Left colon (tissue), 2 donors: ENCODE results near the gene PARL. TPM values are rescaled to one million over a fixed set of nuclear protein-coding genes. Genes with fewer than 3 reads are reported as not detected.

Source experiments
- ATAC-seq: fragments of 200-7000 bp; cut with Tn5 transposase; one replicate; pipeline ENCODE4 v1.9.1; 2020; ENCODE audit warnings: mild to moderate bottlenecking, moderate library complexity
- DNase-seq, 2 donors: peaks; one replicate each; pipeline ENCODE4 v3.0.0-alpha.2; 2020
- intact Hi-C, 2 donors: fragments of 100-400 bp; cut with DNase I in 1 of 2; cut with micrococcal nuclease in 1 of 2; formaldehyde crosslinking; loops; one replicate each; pipeline versions ENCODE4 v1.11.2 to v1.14.0; 2022; cut with DNase I, micrococcal nuclease
- total RNA-seq, 2 donors: library from RNA; stranded (reverse); fragmentation: NEBNext Ultra II Directional; extraction: Animal tissue kit (Norgen Biotek cat#: 25700); gene quantifications; one replicate each; pipeline ENCODE4 v1.2.1, GENCODE V29; 2021
- donor health status: DM: no; HTN: no; CAD: no.
- donor health status: DM: yes; HTN: yes; CAD: no.

Gene PARL
- total RNA-seq, 2 donors from 2014 or later = 60.6 to 78.0 TPM

DNA sequence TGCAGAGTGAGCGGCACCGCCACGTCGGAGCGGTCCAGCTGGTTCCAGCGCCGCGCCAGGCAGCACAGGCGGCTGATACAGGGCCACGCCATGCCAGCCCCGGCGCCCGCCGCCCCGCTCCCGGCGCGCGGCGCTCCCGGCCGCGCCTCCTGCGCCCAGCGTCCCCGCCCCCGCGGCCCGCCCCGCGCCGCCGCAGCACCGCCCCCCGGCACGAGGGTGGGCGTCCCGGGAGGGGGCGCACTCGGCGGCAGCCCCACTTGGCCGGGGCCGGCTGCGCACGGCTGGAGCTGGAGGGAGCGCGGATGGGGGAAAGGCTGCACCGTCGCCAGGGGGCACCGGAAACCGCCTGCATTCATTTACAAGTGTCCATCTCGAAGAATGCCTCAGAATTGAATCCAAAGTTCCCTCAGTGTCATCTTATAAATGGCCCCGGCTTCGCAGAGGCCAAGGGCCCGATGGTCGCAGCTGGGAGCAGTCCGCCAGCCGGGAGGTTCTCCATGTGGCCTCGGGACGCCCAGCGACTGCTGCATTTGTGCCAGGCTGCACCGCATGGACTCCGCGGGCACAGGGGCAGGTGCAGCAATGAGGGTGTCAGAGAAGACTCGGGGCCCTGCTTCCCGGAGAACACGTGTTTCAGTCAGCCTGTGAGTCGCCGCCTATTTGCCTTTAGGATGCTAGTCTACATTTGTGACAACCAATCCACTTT, 59.1 kb downstream of the PARL start, which contains the start of gene MAP6D1:
Gene MAP6D1, minus strand, starts transcription at position 122 of the 706 bp plus-strand sequence. Its CDS starts 30 bp downstream, at position 92.
- peak in 1 of 2 donors; percentile 38 for DNase-seq
- intact Hi-C loops = no loop called here

DNA sequence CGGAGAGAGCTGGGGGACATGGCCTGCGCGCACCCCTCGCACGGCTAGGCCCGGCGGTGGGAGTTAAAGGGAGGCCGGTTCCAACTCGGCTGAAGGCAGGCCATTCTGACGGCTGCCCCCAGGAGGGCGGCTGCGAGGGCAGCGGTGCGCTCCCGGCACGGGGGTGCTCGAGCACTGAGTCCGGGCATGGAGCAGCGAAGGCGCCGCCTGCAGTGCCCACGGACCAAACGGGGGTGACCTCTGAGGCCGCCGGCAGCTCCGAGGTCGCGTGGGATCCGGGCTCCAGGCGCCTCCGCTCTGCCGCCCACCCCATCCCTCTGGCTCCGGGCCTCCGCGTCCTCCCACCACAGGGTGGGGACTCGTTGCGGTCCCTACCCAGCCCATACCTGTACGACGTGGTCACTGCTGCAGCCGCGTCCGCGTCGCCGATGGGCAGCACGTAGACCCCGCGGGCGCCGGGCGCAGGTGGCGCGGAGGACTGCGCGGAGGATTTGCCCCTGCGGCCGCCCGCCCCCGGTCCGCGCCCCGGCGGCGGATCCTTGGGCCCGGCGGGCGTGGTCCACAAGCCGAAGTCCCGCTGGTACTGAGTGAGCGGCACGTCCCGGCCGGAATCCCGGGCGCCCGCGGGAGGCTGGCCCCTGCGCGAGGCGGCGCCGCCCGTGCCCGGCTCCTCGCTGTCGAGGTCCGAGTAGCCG, 59.8 kb downstream of the PARL start:
- ATAC-seq (peak; percentile 64), DNase-seq (peak in 1 of 2 donors; percentile 29)
- intact Hi-C loops = no loop called here

More for the DNA sequence above, 59.1 kb downstream of the PARL start, which contains the start of gene MAP6D1:
- peak; percentile 70 for ATAC-seq

DNA sequence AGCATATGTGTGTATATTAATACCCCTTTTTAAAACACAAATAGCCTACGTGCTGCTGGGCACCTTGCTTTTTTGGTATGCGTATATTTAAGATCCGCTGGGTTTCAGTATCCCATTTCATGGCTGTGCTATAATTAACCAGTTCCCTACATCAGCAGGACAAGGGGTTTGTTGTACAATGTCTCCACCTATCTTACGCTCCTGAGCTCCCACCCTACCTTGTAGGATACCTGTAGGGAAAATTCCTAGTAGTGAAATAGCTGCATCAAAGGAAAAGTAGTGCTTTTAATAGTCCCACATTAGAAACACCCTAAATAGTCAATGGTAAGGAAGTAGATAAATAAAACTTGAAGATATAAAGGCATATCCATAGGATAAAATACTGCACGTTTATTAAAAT, 60.7 kb downstream of the PARL start:
- intact Hi-C loops = no loop called here
- ATAC-seq (no peak), DNase-seq (no peak)

DNA sequence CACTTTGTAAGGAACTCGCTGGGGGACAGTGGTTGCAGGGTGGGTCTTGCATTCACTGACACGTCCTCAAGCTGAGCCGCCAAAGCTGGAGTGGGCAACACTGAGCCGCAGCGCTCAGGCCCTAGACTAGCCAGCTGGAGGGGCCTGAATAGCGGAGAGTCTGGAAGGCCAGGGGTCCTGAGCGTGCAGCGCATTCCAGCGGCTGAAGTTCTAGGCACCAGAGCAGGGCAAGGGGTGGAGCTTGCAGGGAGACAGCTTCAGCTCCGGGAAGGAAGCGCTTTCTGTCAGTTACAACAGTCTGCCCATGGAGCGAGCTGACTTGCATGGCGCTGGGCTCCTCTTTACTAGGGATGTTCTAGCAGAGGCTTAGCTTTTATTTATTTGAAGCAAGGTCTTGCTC, 62.0 kb downstream of the PARL start:
- intact Hi-C loops = no loop called here
- ATAC-seq (no peak), DNase-seq (no peak)

DNA sequence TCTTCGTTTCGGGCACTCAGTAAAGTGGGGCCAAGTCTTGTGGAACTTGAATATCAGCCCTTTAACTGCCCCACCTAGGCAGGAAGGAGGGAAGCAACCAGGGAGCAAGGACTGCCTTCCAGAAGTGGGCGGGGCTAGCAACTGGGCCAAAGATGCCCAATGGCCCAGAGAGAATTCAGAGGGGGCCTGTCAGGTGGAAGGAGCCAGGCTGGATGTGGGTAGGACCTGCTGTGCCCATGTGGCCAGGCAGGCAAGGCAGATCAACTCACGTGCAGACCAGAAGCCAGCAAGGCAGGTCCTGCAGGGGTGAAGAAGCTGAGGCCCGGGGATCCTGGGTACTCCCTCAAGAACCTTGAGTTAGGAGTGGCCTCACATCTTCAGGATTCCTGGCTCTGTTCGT, 64.8 kb downstream of the PARL start:
- DNase-seq (no peak), ATAC-seq (no peak)
- intact Hi-C loops = no loop called here

DNA sequence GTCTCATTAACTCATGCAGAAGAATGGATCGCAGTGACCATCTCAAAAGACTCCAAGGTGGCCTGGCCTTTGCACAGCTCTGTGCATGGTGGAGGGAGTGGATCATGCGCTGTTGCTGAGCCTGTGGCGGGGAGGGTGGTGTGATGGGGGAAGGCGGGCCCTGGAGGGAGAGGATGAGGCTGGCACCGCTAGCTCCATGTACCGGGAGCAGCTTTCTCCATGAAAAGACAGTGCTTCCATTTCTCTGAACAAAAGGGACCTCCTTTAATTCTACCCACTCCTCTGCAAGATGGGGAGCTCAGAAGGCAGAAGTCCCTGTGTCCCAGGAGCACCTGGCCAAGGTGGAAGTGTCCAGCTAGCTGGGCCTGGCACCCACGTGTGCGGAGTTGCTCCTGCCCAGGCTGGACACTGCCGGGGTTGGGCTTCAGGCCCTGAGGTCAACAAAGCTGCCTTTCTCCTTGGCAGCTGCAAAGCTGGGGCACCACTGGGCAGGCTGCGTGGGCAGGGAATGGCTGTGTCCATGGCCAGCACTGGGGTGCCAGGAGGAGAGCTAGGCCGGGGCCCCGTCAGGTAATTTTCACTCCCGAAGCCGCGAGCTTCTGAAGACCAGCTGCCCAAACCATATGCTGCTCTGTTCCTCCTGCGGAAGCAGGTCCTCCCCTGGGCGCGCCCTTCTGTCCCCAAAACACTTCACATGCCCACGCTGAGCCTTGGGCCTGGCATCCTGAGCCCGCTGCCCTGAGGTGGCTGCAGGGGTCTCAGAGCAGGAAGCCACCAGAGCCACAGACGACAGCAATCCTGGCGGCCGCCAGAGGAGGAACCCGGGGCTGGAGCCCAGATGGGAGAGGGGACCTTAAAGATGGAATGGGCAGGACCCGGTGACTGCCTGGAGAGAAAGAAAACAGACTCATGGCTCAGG, 65.7 kb downstream of the PARL start:
- ATAC-seq = no peak
- intact Hi-C loops = no loop called here
- no peak for DNase-seq

DNA sequence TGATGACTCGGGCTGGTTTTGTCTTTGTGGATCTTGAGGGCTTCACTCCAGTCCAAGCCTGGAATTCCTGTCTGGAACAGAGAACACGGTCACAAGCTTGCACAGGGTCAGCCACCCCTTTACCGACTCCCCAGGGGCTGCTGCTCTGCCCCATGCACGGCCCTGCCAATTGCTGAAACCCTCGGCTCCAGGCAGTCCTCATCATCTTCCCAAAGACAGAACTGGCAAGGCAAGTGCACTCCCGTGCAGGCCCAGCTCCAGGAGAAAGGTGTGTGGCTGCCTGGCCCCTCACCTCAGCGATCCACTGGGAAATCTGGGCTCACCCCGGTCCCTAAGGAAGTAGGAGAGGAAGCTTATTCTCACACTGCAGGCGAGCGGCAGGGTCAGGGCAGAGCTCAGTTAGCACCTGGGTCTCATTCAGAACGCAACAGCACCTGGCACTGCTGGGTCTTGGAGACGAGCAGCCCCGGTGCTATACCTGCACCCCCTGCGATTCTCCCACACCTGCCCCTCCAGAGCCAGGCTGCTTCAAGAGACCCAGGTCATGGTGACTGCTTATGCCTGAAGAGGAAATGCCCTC, 66.5 kb downstream of the PARL start:
- DNase-seq (no peak), ATAC-seq (no peak)
- intact Hi-C loops = no loop called here

DNA sequence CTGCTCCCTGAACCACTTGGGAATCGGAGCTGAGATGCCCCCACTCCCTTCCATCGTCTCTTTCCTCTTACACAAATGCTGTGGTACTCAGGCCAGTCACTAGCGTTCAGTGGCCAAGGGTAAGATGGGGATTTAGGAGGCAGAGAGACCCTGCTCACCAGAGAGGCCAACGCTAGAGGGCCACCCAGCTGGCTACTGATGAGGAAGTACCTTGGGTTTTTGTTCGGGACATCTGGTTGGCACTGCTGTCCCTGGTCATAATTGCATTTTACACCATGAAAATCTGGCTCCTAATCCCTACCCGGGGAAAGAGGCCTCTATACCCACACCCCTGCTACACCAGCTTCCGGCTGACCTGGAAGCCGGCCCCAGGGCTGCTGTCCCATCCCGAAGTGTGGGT, 67.0 kb downstream of the PARL start:
- intact Hi-C loops = no loop called here
- DNase-seq (no peak), ATAC-seq (no peak)

DNA sequence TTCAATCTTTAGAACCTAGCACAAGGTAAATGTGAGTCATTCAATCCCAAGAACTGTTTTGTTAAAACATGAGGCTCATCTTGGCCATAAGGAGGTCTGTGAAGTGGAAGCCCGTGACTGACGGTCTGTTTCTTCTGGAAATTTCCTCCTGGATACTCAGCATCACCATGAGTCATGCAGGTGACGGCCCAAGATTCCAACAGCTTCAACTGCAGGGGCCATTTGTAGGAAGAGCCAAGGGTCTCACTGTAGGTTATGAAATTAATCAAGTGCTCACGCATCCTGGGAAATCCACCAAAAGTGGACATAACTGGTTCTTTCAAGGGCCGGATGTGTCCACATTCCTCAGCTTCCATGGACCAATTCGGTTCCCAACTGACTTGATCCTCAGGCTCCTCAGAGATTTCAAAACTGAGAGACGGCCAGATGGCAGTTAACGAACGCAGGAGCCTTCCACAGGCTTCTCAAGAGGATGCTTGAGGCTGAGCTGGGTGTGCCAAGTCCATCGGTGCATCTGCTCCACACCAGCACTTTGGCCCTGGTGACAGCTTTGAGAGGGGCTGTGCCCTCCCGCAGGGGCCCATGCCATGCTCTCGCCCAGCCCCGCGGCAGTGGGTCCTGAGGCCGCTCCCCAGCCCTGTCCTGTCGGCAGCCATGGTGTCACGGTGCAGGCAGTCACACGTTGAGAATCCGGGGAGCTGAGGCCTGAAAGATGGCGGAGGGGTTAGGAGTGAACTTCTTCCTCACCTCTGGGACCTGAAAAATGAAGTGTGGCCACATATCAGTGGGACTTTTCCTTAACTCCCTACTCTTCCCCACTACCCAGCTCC, 67.8 kb downstream of the PARL start:
- ATAC-seq (no peak), DNase-seq (no peak)
- intact Hi-C loops = no loop called here

DNA sequence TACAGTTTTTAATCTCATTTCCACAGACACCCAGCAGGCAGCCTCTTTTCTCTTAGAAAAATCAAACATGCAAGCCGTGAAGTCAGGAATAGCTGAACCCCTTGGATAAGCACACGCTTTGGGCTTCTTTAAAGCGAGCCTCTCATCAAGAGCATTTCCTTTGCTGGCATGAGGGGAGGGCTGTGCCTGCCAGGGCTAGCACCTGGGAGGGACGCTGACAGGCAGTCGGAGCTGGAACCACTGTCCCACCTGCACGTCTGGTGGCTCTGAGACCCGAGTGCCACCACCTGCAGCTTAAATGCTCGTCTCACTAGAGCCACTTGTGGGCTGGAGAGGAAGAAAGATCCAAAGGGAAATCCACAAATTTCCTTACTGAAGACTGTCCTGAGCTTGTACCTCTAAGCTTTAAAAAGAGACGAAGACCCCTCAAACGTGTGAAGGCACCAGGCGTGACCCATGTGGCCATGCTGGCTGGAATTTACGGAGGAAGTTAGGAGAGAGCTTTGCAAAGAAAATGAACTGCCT, 68.7 kb downstream of the PARL start:
- intact Hi-C loops = no loop called here
- ATAC-seq (no peak), DNase-seq (no peak)

DNA sequence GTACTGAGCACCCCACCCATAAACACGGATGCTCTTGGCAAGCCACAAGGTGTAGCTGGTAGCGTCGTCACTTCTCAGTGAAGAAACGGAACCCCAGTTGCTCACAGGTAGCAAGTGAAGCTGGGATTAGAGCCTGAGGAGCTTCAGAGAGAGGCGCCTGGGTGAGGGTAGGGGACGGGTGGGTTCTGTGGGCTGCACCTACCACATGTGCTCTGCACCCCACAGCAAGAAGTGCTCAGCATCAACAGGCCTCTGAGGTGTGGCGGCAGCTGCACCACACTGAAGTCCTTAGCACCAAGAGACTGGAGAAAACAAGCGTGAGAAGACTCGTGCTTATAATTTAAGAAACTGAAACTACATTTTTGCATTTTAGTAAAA, 69.1 kb downstream of the PARL start:
- no peak for ATAC-seq
- DNase-seq = no peak
- intact Hi-C loops = no loop called here

DNA sequence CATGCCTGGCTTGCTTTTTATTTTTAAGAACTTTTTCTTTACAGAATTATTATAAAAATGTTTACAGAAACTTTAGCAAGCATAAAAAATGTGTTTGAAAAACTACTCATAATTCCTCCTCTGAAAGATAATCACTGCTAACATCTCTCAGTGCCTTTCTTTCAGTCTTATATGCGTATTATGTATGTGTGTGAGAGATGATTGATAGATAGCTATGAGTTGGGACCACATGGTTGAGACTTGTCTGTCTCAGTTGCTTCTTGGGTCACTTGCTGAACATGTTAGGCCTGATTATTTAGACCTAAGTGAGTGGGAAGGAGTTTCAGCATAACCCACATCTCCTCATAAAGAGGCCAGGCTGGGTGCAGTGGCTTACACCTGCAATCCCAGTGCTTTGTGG, 70.4 kb downstream of the PARL start:
- ATAC-seq (no peak), DNase-seq (no peak)
- intact Hi-C loops = no loop called here

DNA sequence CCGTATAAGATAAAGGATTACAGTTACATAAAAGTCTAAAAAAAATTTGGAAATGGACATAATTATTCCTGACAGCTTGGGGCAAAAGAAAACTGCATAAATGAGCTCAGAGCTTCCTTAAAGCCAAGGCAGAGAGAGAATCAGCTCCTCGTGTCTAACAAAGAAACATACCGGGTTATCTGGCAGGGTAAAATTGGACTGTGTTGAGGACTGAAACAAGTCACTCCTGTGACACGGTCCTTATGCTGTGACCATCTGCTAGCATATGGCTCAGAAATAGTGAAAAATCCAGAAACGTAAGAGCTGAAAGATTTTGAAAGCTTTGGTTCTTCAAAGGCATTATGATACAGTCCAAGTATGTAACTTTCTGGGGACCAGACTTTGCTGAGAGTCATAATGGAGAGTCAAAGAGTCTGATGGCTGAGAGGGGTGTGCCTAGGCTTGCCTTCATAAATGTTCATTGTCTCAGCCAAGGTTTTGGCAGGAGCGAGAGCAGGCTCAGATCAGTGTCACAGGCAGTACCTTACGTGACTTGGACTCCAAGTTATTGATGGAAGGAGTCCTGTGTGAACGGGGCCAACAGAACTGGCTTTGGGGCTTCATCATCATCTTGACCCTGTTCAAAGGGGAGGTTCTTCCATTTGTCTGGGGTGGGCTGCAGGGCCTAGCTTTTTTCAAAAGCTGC, 71.8 kb downstream of the PARL start:
- no peak for ATAC-seq
- no peak for DNase-seq
- intact Hi-C loops = no loop called here

DNA sequence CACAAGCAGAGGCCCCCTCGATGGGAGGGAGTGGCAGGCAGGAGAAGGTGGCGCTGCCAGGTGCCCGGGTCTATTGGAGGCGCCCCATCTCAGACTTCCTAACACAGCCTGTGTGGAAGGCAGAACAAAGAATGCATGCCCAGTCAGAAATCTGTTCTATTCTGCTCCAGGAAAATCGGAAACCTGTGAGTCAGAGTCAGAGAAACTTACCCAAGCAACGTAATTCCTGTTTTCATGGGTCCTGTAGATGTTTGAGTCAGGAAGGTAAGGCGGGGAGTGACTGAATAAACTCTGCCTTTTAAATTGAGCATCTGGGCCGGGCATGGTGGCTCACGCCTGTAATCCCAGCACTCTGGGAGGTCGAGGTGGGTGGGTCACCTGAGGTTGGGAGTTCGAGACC, 73.0 kb downstream of the PARL start:
- no peak for ATAC-seq
- DNase-seq = no peak
- intact Hi-C loops = no loop called here

DNA sequence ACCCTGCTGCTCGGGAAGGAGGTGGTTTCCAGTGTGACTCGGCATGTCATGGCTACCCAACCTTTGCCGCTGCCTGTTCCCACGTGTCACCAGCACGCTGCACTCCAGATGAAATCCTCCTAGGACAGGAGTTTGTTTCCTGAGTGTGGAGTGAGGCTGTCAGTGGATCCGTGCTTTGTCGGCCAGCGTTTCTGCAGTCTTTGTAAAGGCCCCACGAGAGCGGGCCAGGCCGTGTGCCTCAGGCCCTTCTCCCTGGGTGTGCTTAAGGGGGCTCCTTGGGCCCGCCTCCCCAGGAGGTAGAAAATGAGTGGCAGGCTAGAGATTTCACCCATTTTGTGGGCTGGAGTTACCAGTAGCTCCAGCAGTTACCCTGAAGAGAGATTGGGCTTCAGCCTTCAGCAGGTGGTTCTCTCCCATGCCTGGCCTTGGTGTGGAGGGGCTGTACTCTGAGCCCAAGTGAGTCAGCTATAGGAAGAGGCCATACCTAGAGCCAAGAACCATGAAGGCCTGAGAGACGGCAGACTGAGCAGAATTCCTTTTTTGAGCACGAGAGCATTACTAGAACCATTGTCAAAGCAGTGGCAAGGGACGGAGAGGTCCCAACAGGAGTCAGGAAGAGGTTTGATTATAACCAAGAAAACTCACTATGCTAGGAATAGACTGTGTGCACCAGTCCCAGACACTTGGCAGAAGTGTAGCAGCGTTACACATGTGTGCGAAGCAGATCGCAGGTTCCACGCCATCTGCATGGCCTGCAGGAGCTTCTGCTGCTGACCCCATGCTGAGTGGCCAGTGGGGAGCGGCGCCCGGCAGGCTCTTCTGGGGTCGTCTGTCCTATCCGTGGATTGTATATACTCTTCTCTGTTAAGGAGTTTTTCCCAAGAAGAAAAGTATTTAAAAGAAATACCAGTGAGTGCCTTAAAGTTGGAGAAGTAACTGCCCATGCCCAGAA, 73.8 kb downstream of the PARL start:
- DNase-seq (no peak), ATAC-seq (no peak)
- intact Hi-C loops = no loop called here

DNA sequence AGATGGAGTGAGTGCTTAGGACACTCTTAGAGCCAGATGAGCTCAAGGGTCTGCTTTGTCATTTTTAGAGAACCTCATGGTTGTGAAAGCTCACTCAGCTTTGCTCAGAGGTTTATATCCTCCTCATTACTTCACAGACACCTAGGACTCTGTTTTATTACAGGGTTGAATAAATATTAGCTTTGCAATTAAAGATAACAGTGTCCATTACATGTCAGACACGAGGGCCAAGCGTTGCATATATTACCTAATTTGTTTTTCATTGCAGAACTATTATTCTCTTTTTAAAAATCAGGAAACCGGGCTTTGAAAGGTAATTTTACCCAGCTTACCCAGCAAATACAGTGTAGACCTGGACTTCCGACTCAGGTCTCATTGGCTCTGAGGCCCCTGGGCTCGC, 75.4 kb downstream of the PARL start:
- intact Hi-C loops = no loop called here

DNA sequence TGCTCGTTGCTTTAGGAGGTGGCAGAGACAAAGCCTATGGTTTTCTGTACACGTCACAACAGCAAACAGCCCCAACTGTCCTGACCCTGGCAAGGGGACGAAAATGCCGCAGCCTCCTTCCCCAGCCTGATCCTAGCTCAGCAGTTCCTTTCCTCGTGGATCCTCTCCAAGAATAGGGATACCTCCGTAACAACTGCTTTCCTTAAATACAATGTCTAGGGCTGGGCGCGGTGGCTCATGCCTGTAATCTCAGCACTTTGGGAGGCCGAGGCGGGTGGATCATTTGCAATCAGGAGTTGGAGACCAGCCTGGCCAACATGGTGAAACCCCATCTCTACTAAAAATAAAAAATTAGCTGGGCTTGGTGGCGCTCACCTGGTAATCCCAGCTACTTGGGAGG, 76.3 kb downstream of the PARL start:
- intact Hi-C loops = no loop called here
- ATAC-seq (no peak), DNase-seq (no peak)

More for the DNA sequence above, 75.4 kb downstream of the PARL start:
- no peak for DNase-seq
- ATAC-seq = peak; percentile 89
